ENCODE results near the gene LPCAT4. TPM values are rescaled to one million over a fixed set of nuclear protein-coding genes. Genes with fewer than 3 reads are reported as not detected.
"Not testable (repeated sequence)": the region's sequence is repeated elsewhere in the genome, so short reads cannot be mapped to it uniquely, and the experiment has no call there.

The LPCAT4 gene
- 10 to 100 TPM in 7 of 8 experiments, 1 to 10 TPM in 1; 9.9 to 39.6 (median 21.8) TPM for total RNA-seq

DNA sequence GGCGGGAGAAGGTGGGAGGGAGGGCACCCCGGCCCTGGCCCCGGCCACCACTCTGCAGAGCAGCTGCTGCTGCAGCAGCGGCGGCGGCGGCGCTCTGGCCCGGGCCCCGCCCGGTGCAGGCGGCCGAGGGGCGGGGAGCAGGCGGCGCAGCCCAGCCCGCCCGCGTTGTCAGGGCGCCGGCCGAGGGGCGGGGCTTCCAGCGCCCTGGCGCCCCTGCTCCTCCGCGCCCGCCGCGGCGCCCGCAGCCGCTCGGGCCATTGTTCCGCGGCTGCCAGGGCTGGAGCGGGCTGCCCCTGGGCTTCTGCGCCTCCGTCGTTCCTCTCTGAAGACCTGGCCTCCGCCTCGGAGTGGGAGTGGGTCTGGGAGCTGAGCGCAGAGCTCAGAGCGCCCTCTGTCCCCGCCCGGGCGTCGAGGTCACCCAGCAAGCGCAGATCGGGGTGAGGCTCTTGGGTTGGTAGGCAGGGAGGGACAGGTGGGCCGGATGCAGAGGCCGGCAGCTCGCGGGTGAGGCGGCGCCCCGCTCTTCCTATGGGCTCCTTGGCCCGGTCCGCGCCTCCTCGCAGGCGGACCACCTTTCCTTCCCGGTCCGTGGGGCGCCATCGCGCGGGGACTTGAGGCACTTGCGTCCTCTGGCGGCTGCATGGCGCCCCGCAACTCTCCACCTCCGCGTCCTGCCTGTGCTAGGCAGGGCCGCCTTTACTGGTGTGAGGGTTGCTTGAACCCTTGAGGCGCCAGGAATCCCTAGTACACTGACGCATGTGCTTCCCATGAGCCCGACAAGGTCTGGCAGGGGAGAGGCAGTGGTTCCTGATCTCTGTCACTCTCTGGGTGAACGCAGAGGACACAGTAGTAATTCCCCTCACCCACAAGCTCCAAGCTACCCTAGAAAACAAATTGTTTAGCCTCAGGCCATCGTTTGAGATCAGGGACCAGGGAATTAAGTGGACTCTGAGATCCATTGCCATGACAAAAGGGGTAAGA is at the start of gene LPCAT4:
Gene LPCAT4 (minus strand): TSS at position 96 of the 981 bp plus-strand sequence. CDS start 96 bp downstream, outside the sequence.
- peak within 1 kb of the TSS; percentile 71 to 94 (median 93) for H3K4me3 ChIP-seq
- in situ Hi-C loops (cut with MboI; ENCODE audit: low pct_unique_long_range_greater_than_20kb in 2 of 9, low sequenced_read_pairs in 9 of 9, unreplicated experiment in 9 of 9) = loop anchor here in 3 of 9 experiments (25.0 kb wide), 2 partner anchors 220 to 255 kb away; partner anchors contain the start of genes GOLGA8B (in 2 of the 3), EMC7 (in 1 of the 3) and PGBD4 (in 1 of the 3)
- ATAC-seq (replicated peaks in 6 of 8) = peak; percentile 77 to 91 (median 81)
- H3K27ac ChIP-seq = peak within 1 kb of the TSS; percentile 93 to 98
- peaks cover 12 to 13% of the 10 kb centered on the region in 2 donors for H3K4me1 ChIP-seq (replicated peaks in 1 of 2)
- 0 to 5% (median 1%) methylated on average over 1 to 13 of the region's 80 CpGs; no CpG with 5 or more reads in 4 of the 10 experiments for WGBS, 10 experiments

DNA sequence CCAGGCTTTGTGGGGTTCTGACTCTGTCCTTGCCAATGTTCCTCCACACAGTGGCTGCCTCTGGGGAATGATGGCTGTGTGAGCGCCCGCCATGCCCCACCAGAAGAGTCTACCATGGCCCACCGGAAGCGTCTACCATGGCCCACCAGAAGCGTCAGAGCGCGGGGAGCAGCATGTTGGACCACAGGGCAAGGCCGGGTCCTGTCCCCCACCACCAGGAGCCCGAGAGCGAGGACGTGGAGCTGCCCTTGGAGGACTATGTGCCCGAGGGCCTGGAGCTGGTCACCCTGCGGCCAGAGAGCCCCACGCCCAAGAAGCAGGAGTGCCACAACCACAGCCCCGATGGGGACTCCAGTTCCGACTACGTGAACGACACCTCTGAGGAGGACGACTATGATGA is 42.5 kb upstream of the LPCAT4 start:
- ATAC-seq (replicated peaks in 6 of 8); H3K27ac ChIP-seq; H3K4me1 ChIP-seq (replicated peaks in 1 of 2); H3K4me3 ChIP-seq; in situ Hi-C loops (cut with MboI; ENCODE audit: low pct_unique_long_range_greater_than_20kb in 2 of 9, low sequenced_read_pairs in 9 of 9, unreplicated experiment in 9 of 9): not testable (repeated sequence)
- WGBS, 10 experiments = no CpG with 5 or more reads among the region's 19 CpGs

GRCh38 chr15:34408973-34409372 is 42.0 kb upstream of the LPCAT4 start:
- in situ Hi-C loops (cut with MboI; ENCODE audit: low pct_unique_long_range_greater_than_20kb in 2 of 9, low sequenced_read_pairs in 9 of 9, unreplicated experiment in 9 of 9); H3K27ac ChIP-seq; H3K4me1 ChIP-seq (replicated peaks in 1 of 2); ATAC-seq (replicated peaks in 6 of 8); H3K4me3 ChIP-seq: not testable (repeated sequence)
- WGBS, 10 experiments = no CpG with 5 or more reads among the region's 10 CpGs

DNA sequence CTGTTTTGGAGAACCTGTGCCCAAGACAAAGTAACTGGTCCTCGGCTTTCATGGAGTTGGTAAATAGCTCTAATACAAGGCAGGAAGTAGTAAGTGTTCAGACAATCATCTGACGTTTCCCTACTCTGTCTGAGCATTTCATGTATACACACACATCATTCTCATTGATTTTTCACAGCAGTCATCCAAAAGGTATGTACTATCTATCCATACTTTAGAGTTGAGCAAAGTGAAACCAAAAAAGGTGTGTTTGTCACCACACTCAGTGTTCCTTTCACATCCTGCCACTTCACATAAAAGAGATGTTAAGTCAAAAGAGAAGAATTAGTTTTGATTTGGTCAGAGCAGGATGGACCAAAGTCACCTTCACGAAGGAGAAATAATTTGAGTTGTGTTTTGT is 36.9 kb upstream of the LPCAT4 start:
- ATAC-seq (replicated peaks in 6 of 8); H3K4me1 ChIP-seq (replicated peaks in 1 of 2); H3K4me3 ChIP-seq; H3K27ac ChIP-seq; in situ Hi-C loops (cut with MboI; ENCODE audit: low pct_unique_long_range_greater_than_20kb in 2 of 9, low sequenced_read_pairs in 9 of 9, unreplicated experiment in 9 of 9): not testable (repeated sequence)
- WGBS, 10 experiments = no CpG with 5 or more reads among the region's 3 CpGs

- H3K4me1 ChIP-seq (replicated peaks in 1 of 2); in situ Hi-C loops (cut with MboI; ENCODE audit: low pct_unique_long_range_greater_than_20kb in 2 of 9, low sequenced_read_pairs in 9 of 9, unreplicated experiment in 9 of 9); H3K4me3 ChIP-seq; H3K27ac ChIP-seq; ATAC-seq (replicated peaks in 6 of 8): not testable (repeated sequence)
- WGBS, 10 experiments = no CpG with 5 or more reads among the region's 4 CpGs
These were observed 36.2 kb upstream of the LPCAT4 start for GRCh38 chr15:34403160-34403598.

GRCh38 chr15:34397637-34398259 is 30.8 kb upstream of the LPCAT4 start:
- H3K4me1 ChIP-seq (replicated peaks in 1 of 2); in situ Hi-C loops (cut with MboI; ENCODE audit: low pct_unique_long_range_greater_than_20kb in 2 of 9, low sequenced_read_pairs in 9 of 9, unreplicated experiment in 9 of 9); ATAC-seq (replicated peaks in 6 of 8); H3K4me3 ChIP-seq; H3K27ac ChIP-seq: not testable (repeated sequence)
- WGBS, 10 experiments = no CpG with 5 or more reads among the region's 6 CpGs

DNA sequence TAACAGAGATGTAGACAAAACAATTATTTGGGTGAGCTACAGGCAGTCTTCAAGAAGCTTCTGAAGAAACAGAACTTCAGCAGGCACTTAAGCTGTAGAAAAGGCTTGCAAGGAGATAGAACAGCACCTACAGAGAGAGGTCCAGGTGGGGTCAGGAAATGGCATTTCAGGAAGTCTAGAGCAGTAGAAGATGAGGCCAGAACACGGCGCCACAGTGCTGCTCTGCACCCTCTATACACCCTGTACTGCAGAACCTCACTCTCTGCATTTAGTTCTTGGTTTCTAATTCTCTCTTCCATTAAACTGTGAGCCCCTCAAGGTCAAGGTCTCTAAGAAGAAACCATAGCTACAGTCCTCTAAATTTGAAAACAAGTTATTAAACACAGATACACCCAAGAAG is 26.0 kb upstream of the LPCAT4 start:
- in situ Hi-C loops (cut with MboI; ENCODE audit: low pct_unique_long_range_greater_than_20kb in 2 of 9, low sequenced_read_pairs in 9 of 9, unreplicated experiment in 9 of 9); H3K4me3 ChIP-seq; H3K4me1 ChIP-seq (replicated peaks in 1 of 2); H3K27ac ChIP-seq; ATAC-seq (replicated peaks in 6 of 8): not testable (repeated sequence)
- WGBS, 10 experiments = no CpG with 5 or more reads among the region's 2 CpGs

DNA sequence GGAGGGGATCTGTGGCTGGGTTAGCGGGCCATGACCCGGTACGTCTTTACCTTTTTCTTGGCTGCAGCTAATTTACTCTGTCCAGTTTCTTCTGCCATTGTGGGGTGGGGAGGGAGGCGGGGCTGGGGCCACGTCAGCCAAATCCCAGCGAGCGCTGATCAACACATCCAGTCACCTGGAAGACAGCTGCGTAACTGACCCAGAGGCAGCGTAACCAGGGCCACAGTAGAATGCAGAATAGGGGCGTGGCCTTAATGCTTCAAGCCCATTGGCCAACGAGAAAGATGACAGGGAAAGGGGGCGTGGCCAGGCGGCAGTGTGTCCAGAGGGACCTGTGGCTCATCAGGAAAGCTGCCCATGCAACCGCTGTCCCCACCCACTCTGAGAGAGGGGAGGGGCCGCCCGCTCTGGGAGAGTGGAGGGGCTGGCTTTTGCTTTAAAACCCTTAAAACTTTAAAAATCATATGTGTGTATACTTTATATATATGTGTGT is 22.6 kb upstream of the LPCAT4 start:
- ATAC-seq (replicated peaks in 6 of 8) = peak in 1 of 8 experiments; percentile 29
- H3K27ac ChIP-seq; in situ Hi-C loops (cut with MboI; ENCODE audit: low pct_unique_long_range_greater_than_20kb in 2 of 9, low sequenced_read_pairs in 9 of 9, unreplicated experiment in 9 of 9); H3K4me3 ChIP-seq; H3K4me1 ChIP-seq (replicated peaks in 1 of 2): not testable (repeated sequence)
- WGBS, 10 experiments = no CpG with 5 or more reads among the region's 16 CpGs

DNA sequence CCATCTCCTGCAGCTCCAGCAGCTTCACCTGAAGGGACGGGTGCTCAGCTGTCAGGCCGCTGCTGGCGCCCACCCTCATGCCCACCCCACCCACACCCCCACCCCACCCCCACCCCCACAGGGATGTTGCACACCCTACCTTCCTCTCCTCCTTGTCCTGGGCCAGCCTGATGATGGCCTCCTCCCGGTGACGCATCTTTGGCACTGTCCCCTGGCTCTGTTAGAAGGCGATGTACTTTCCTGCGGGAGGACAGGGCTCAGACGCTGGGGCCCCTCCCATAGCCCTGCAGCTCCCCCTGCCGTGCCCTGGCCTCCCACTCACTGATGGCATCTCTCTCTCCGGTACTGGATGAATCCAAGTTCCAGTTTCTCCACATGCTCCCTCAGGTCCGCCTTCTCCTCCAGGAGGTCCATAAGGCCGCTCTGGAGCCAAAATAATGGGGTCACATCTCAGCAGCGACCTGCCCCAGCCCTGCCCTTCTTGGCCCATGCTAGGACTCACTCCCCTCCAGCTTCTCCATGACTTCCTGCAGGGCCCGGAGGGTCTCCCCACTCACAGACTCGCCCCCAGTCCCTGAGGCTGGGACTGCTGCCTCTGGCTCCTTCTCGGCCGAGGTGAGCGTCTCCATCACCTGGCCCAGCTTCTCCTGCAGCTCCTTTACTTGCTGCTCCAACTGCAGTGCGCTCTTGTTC is 15.0 kb upstream of the LPCAT4 start:
- no CpG with 5 or more reads among the region's 19 CpGs for WGBS, 10 experiments
- ATAC-seq (replicated peaks in 6 of 8); H3K27ac ChIP-seq; in situ Hi-C loops (cut with MboI; ENCODE audit: low pct_unique_long_range_greater_than_20kb in 2 of 9, low sequenced_read_pairs in 9 of 9, unreplicated experiment in 9 of 9); H3K4me1 ChIP-seq (replicated peaks in 1 of 2); H3K4me3 ChIP-seq: not testable (repeated sequence)

- 100% methylated on average over 1 of the region's 4 CpGs; no CpG with 5 or more reads in 7 of the 10 experiments for WGBS, 10 experiments
- ATAC-seq (replicated peaks in 6 of 8); in situ Hi-C loops (cut with MboI; ENCODE audit: low pct_unique_long_range_greater_than_20kb in 2 of 9, low sequenced_read_pairs in 9 of 9, unreplicated experiment in 9 of 9): not testable (repeated sequence)
These were observed 13.5 kb upstream of the LPCAT4 start for GRCh38 chr15:34380491-34380890.

GRCh38 chr15:34376856-34377255 is 9.9 kb upstream of the LPCAT4 start:
- in situ Hi-C loops (cut with MboI; ENCODE audit: low pct_unique_long_range_greater_than_20kb in 2 of 9, low sequenced_read_pairs in 9 of 9, unreplicated experiment in 9 of 9) = no loop called here
- Histone ChIP-seq H3K4me3 (no peak overlapping the region), H3K27ac (no peak overlapping the region), H3K4me1 (replicated peaks in 1 of 2) (no peaks in the 10 kb centered on the region)
- ATAC-seq (replicated peaks in 6 of 8) = no peak
- WGBS, 10 experiments = 80 to 100% (median 94%) methylated on average over 1 to 2 of the region's 2 CpGs; no CpG with 5 or more reads in 3 of the 10 experiments

More at GRCh38 chr15:34380491-34380890, 13.5 kb upstream of the LPCAT4 start:
- H3K4me1 ChIP-seq (replicated peaks in 1 of 2); H3K4me3 ChIP-seq; H3K27ac ChIP-seq: not testable (repeated sequence)

DNA sequence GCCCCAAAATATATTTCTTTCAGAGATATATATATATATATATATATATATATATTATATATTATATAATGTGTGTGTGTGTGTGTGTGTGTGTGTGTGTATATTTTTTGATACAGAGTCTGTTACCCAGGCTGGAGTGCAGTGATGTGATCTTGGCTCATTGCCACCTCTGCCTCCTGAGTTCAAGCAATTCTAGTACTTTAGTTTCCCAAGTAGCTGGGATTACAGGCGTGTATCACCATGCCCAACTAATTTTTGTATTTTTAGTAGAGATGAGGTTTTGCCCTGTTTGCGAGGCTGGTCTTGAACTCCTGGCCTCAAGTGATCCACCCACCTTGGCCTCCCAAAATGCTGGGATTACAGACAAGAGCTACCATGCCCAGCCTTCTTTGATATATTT is 8.5 kb upstream of the LPCAT4 start:
- H3K4me1 ChIP-seq (replicated peaks in 1 of 2); H3K4me3 ChIP-seq; ATAC-seq (replicated peaks in 6 of 8); in situ Hi-C loops (cut with MboI; ENCODE audit: low pct_unique_long_range_greater_than_20kb in 2 of 9, low sequenced_read_pairs in 9 of 9, unreplicated experiment in 9 of 9); H3K27ac ChIP-seq: not testable (repeated sequence)
- WGBS, 10 experiments = 52 to 86% methylated on average over 1 to 2 of the region's 2 CpGs; no CpG with 5 or more reads in 8 of the 10 experiments
